HG03457 (cell line): Measurements from ENCODE around the gene CEND1.

Source experiments
- ATAC-seq: cut with Tn5 transposase; IDR thresholded peaks from one replicate; pipeline ENCODE4 v1.9.1; 2021; ENCODE audit warnings: moderate number of reproducible peaks; ENCODE audit not compliant: unreplicated experiment

Gene CEND1

DNA sequence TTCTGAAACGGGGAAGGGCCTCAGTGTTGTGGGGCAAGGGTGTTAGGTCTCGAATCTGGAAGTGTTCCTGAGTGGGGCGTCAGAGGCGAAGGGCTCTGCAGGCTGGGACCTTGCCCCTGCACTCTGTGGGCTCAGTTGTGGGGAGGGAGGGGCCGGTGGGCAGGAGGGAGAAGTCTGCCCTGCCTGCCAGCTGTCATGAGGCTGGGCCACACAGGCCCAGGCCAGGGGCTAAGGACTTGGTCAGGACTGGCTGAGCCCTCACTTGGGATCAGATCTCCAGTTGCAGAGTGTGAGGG lies 38.0 kb upstream of the CEND1 start, which contains the start of gene CRACR2B:
TSS of gene CRACR2B (plus strand) at position 23 of the 296 bp plus-strand sequence. CDS start 689 bp downstream, outside the sequence.
- no peak for ATAC-seq

DNA sequence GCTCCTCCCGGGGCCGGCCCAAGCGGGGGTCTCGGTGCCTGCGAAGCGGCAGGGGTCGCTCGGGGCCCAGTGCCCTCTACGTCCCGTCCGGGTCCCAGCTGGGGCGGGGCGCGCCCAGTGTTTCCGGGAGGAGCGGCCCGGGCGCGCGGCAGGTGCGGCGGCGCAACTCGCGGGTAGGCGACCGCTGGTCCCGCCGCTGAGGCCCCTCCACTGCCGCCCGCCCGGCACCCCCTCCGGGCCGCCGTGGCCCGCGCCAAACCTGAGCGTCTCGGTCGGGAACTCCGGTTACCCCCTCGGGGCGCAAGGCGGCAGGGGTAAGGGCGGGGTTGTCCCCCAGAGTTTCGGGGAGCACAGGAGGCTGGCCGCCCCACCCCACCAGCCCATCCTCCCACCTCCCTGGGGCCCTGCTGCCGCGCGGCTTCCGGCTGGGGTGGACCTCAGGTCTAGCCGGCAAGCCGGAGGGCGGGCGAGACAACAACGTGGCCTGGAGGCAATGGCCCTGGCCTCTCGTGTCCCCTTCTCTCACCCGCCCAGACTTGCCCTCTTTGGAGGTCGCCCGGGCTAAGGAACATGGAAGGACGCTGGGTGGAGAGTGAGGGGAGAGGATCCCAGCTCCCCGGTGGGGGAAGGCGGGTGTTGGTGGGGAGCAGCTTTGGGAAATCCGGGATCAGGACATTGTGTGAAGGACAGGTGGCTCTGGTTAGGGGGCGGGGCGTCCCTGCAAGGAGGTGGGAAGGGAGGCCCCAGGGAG lies 37.4 kb upstream of the CEND1 start:
- no peak for ATAC-seq

DNA sequence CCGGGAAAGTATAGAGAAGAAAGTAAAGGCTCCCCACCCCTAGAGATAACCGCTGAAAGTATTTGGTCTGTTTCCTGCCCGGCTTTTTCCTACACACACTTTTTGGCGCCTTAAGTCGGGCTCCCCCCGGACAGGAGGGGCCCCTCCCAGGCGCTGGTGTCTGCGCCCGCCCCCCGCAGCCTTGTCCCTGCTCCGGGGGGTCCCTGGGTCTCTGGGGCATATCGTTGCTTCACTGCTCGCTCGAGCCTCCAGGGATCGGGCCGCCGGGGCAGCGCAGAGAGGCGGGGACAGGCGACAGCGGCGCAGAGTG lies 36.9 kb upstream of the CEND1 start:
- no peak for ATAC-seq

DNA sequence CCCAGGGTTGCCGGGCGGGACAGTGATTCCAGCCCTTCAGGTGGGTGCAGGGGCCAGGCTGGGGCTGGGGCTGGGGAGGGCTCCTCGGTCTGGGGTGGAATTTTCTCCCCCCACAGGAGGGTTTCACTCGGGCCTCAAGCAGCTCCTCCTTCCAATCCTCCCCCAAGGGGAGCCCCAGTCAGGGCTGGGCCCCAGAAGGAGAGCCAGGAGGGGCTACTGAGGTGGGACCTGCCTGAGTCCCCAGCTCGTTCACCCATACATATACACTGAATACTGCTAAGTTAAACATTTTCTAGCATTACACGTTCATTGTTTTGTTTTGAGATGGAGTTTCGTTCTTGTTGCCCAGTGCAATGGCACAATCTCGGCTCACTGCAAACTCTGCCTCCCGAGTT lies 36.3 kb upstream of the CEND1 start:
- ATAC-seq, result no peak

DNA sequence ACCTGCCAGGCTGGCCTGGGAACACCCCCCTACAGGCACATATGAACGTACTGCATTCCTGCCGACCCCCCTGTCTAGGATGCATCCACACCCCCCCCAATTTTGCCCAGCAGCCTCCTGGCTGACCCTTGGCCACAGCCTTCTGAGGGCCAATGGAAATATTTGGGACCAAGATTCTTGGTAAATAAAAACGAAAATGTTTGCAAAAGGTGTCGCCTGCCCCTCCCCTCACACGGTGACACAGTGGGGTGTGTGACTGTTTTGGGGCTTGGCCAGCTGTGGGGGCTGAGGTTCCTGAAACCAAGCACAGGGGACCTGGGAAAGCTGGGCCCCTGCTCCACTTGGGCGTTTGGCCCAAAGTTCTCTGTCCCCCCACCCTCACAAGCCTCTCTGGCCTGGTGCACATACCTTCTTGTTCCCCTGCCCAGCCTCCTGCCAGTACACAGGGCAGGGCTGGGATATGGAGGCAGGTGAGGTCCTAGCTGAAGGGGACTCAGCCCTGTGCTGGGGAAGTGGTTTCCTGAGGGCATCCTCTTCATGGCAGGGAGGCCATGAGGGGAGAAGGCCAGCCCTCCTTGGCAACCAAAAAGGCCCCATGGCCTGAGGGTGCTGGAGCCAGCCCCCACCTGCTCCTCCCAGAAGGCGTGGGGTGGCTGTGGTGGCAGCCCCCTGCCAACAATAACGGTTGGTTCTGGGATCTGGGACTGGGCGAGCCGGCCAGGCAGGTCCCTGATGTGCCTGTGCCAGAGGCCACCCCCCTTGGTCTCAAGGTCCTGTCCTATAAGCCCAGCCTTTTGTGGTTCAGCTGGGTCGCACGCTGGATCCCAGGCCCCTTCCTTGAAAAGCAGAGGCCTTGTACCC lies 35.7 kb upstream of the CEND1 start:
- no peak for ATAC-seq

DNA sequence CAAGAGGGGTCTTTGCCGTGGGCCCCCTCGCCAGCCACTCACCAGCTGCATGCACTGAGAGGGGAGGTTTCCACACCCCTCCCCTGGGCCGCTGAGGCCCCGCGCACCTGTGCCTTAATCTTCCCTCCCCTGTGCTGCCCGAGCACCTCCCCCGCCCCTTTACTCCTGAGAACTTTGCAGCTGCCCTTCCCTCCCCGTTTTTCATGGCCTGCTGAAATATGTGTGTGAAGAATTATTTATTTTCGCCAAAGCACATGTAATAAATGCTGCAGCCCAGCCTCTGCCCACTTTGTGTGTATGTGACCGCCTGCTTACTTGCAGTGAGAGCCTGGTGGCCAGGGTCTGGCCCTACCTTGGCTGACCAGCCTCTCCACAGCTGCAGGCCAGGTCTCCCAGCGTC lies 35.1 kb upstream of the CEND1 start:
- no peak for ATAC-seq

DNA sequence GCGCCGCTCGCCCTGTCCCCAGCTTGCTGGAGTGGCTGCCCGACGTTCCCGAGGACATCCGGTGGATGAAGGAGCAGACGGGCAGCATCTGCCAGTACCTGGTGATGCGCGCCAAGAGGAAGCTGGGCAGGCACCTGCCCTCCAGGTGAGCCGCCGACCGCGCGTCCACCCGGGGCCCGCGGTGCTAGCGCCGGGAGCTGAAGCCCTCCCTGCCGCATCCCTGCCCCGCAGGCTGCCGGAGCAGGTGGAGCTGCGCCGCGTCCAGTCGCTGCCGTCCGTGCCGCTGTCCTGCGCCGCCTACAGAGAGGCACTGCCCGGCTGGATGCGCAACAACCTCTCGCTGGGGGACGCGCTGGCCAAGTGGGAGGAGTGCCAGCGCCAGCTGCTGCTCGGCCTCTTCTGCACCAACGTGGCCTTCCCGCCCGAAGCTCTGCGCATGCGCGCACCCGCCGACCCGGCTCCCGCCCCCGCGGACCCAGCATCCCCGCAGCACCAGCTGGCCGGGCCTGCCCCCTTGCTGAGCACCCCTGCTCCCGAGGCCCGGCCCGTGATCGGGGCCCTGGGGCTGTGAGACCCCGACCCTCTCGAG lies 34.5 kb upstream of the CEND1 start:
- ATAC-seq, result no peak

DNA sequence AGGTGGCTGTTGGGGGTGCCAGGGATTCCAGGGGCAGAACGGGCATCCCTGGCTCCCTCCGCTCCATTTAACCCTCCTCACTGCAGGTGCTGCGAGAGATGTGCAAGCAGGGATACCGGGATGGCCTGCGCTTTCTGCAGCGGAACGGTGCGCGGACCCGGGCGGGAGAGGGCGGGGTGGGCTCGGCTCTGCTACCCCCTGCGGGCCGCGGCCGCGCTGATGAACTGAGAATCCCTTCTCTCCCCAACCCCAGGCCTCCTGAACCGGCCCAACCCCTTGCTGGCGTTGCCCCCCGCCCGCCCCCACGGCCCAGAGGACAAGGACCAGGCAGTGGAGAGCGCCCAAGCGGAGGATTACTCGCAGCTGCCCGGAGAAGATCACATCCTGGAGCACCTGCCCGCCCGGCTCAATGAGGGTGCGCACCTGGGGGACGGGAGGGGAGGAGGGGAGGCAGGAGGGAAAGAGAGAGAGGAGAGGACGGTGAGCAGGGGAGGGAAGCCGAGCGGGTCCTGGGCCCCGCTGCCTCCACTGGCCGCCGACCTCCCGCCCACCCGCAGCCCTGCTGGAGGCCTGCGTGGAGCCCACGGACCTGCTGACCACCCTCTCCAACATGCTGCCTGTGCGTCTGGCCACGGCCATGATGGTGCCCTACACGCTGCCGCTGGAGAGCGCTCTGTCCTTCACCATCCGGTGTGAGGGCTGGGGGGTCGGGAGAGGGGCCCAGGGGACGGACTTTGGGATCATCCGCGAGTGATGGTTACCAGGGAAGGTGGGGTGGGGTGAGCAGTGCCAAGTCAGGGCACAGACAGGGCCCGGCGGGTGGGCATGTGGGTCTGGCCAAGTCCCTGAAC lies 33.8 kb upstream of the CEND1 start:
- no peak for ATAC-seq

DNA sequence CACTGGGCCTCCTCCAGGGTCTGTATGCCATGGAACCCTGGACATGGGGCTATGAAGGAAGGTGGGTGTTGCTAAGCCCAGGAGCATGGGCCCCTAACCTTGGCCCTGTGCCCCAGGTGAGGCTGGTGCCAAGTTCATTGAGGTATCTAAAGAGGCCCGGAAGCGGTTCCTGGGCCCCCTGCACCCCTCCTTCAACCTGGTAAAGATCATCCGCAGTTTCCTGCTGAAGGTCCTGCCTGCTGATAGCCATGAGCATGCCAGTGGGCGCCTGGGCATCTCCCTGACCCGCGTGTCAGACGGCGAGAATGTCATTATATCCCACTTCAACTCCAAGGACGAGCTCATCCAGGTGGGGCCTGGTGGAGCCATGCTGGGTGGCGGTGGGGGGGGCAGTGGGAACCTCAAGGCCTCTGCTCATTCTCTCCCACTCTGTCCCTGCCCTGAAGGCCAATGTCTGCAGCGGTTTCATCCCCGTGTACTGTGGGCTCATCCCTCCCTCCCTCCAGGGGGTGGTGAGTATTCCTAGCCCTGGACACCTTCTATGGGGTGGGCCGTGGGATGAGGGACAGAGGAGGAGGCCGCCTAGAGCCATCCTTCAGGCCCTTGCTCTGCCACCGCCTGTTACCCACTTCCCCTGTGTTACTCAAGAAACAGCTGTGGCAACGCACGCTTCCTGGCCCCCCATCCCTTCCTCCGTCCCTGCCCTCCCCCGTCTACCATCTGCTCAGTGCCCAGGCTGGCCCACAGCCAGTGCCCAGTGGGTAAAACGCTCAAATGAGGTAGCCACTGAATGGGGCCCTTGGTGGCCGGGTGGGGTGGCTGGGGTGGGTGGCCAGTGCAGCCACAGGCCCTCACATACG lies 31.9 kb upstream of the CEND1 start:
- no peak for ATAC-seq

DNA sequence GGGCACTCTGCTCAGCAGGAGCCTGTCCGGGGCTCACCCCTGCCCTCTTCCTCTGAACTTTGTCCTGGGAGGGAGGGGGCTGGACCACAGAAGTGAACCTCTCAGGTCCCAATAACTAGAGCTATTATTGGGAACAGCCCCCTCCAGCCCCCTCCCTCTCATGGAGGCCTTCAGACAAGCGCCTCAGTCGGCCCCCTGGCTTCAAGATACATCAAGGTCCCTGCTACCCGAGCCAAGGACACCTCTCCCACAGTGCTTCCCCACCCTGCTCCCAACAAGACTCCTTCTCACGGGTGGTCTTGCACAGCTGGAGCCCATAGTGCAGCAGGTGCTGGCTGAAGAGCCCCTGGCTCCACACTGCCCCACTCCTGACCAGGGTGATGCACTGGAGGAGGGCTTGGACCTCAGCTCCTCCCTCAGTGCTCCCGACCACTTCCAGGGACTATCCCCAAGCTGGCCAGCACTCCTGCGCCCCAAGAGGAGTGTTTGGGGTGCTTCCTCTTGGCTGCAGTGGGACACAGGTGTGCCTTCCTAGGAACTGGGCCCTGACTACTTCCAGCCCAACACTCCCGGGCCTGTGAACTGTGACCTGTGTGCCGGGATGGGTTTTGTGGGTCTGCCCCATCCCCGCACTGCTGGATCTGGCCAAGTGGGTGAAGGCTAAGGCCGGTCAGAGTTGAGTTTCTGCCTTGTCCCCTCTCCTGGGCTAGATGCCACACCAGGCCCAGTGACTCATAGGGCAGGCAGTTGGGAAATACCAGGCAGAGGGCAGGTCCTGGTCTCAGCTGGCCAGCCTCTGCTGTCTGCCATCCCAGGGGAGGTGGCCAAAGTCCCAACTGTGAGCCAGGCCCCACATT lies 31.0 kb upstream of the CEND1 start:
- ATAC-seq, result no peak

DNA sequence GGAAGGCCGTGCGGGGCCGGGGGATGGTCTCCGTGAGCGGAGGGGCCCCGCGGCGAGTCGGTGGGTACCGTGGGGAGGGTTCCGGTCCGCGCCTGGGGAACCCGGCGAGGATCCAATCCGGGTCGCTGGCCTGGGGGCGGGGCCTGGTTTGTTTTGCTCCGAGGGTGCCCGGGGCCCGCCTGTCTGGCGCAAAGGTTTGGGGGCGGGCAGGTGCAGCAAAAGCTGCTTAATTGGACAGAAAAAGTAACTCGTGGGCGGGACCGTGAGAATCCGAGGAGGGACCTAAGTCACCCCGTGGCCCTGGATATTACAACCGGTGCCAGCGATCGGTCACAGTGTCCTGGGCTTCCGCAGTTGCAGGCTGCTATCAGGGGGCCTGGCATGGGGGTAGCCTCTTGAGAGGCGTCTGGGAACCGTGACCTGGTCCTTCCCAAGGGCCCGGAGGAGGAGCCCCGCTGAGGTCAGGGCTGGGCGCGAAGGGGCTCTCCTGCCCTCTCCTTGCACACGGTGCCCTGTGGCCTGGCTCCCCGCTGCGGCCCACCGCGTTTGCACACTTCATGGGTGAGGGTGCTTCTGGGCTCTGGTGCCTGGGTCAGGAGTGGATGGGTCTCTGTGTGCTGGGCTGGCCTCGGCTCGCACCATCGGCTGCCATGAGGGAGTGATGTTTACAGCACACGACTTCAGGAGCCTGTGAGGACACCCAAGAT lies 30.2 kb upstream of the CEND1 start:
- ATAC-seq, result peak; percentile 36

DNA sequence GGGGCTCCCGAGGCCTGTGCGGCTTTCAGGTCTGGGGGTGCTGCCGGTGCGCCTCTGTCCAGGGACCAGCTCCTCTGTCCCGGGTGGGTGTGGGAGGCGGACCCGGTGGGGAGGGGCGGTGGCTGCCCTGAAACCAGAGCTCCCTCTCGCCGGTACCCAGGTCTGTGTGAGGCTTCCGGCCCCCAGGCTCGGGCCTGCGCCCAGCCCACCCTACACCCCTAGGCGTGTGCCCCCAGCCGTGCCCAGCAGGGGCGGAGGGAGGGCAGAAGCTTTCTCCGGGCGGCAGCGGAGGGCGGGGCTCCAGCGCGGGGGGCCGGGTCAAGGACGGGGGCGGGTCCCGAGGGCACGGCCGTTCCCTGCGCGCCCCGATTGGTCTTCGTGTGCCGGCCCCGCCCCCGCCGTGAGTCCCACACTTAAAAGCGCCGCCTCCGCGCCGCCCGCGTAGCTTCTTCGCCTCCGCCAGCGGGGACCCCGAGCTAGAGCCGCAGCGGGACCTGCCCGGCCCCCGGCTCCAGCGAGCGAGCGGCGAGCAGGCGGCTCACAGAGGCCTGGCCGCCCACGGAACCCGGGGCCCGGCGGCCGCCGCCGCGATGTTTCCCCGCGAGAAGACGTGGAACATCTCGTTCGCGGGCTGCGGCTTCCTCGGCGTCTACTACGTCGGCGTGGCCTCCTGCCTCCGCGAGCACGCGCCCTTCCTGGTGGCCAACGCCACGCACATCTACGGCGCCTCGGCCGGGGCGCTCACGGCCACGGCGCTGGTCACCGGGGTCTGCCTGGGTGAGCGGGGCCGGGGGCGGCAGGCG lies 29.4 kb upstream of the CEND1 start:
- ATAC-seq, result peak; percentile 42

DNA sequence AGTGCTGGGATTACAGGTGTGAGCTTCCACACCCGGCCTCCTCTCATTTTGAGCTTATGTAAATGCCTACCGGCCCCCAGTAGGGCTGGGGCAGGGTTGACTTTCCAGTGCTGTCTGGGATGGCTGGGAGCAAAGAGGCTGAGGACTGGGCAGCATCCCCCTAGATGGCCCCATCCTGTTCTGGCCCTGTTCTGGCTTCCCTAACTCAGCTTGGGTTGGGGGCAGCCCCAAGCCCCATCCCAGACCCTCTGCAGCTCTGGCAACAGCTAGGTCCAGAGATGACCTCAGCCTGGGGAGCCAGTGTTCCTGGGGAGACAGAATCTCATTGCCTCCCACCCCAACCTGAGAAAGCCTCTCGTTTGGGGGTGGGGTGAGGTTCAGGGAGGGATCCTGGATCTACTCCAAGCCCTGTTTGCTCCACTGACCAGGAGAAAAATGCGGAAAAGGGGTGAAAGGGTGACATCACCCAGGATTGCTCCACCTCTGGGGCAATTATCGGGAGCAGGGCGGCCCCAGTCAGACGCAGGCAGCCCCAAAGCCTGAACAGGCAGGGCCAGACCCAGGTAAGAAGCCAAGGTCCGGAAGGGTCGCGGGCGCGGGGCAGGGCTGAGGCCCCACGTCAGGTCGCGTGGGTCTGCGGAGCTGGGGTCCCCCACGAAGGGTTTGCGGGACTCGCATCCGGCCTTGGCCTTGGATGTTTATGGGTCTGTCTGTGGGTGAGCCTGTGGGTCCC lies 28.7 kb upstream of the CEND1 start, which contains the start of gene PNPLA2:
TSS of gene PNPLA2 (plus strand) at position 519 of the 733 bp plus-strand sequence. CDS start 805 bp downstream, outside the sequence.
- ATAC-seq, result no peak

DNA sequence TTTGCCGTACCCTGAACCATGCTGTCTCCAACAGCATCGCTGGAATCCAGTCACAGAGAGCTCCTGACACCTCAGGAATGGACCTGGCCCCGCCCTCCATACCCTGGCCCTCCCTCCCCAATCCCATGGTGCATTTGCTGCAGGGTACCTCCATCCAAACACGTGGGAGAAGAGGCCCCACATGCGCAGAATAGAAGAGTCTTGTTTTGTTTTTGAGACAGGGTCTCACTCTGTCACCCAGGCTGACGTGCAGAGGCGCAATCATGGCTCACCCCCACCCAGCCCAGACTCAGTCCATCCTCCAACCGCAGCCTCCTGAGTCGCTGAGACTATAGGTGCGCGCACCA lies 26.5 kb upstream of the CEND1 start:
- no peak for ATAC-seq

DNA sequence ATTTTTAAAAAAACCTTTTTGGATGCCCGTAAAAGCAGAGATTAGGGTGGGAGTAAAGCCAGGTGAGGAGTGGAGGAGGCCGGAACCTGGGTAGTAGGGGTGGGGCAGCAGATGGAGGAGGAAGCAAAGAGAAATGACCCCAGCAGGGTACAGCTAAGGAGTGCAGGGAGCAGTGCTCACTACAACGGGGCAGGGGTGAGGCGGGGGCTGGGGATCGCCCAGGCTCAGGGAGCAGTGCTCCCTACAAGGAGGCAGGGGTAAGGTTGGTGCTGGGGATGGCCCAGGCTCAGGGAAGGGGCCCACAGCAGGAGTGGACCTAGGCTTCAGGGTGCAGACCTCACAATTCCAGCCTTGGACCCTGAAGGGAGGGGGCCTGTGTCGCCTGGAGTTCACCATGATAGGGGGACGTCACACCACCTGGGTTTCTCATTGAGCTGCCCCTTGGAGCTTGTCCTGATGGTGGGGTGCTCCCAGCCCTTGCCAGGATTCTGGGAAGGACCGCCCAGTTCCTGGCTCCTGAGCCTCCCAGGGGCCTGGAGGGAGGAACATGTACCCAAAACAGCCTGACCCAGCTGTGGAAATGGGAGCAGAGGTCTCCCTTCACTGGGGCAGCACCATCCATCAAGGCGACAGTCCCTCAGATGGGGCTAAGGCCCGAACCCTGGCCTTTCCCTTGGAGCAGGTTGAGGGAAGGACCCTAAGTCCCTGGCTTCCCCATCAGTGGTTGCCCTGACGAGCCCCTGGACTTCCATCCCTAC lies 26.0 kb upstream of the CEND1 start:
- ATAC-seq, result no peak

DNA sequence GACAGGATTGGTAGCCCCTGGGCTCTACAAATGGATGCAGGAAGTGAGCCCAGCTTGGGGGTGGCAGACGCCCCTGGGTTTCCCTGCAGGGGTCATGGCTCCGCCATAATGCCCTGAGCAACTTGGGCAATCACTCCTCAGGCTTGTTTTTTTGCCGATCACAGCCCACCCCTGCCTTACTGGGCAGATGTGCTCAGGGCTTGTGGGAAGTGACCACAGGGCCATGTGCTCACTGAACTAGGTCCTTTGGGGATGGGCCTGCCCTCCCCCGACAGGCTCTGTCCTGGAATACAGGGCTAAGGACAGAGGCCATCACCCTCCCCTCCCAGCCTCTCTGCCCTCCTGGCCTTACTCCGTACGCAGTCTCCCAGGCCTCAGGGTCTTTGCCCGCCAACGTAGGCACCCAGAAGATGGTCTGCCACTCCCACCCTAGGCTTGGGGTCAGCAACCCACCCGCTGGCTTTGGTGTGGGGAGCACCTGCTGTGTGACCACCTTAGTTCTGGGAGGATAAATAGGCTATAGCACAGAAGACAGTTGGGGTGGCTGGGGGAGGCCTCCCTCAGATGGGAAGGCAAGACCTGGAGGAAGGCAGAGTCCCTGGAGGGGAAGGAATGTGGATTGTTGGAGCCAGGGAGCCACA lies 23.7 kb upstream of the CEND1 start:
- no peak for ATAC-seq
